ENCODE data around the gene PHB1. TPM values are rescaled to one million over a fixed set of nuclear protein-coding genes. Genes with fewer than 3 reads are reported as not detected.

Gene PHB1
- total and polyA plus RNA-seq, 2 of the 8 experiments (the other 6 are each of a cell fraction or from before 2014, with no cell fraction given), result 386 to 597 TPM

GRCh38 chr17:49381793-49382192 is 32.9 kb downstream of the PHB1 start:
- Histone ChIP-seq H4K8ac (ENCODE audit: extremely low read depth, insufficient read depth, low read length) (no peak overlapping the region), H3K23me2 (ENCODE audit: low read depth, low read length) (no peaks in the 10 kb centered on the region), H3K36me3 (ENCODE audit: control insufficient read depth in 2 of 4, insufficient read depth in 4 of 4, low read length in 3 of 4) (no peaks in the 10 kb centered on the region), H3K9ac (replicated peaks in 1 of 4; ENCODE audit: extremely low read depth in 1 of 4, low read depth in 3 of 4, low read length in 3 of 4) (no peak overlapping the region), H2BK12ac (ENCODE audit: low read depth, low read length) (no peak overlapping the region), H2AFZ (ENCODE audit: low read length) (no peak overlapping the region), H4K20me1 (replicated peaks in 1 of 2; ENCODE audit: control insufficient read depth in 1 of 2, insufficient read depth in 2 of 2, low read length in 2 of 2) (no peaks in the 10 kb centered on the region), H2BK5ac (ENCODE audit: low read depth, low read length) (no peak overlapping the region), H4K5ac (ENCODE audit: insufficient read length, low read depth, low read length) (no peak overlapping the region), H3K27ac (ENCODE audit: low read depth, low read length) (no peak overlapping the region), H3K4ac (replicated peaks; ENCODE audit: insufficient read length, low read depth, low read length) (no peak overlapping the region), H3K79me2 (ENCODE audit: control insufficient read depth in 1 of 2, insufficient read depth in 2 of 2, low read length in 2 of 2) (no peaks in the 10 kb centered on the region), H3K4me1 (replicated peaks in 1 of 4; ENCODE audit: control insufficient read depth in 3 of 4, insufficient read depth in 4 of 4, low read length in 3 of 4) (peaks cover 0 to 2% (median 1%) of the 10 kb centered on the region in 4 experiments; a peak in 3 of 7 replicates), H3K9me3 (ENCODE audit: insufficient read depth in 2 of 2, low read depth in 1 of 2, low read length in 1 of 2) (no peaks in the 10 kb centered on the region), H3K4me2 (ENCODE audit: insufficient read depth in 1 of 2, low read depth in 2 of 2, low read length in 2 of 2) (no peak overlapping the region), H3K18ac (ENCODE audit: extremely low read depth, low read length) (no peak overlapping the region), H2BK15ac (ENCODE audit: low read length) (no peak overlapping the region), H3K23ac (ENCODE audit: insufficient read length) (no peak overlapping the region), H2BK120ac (replicated peaks; ENCODE audit: low read depth, low read length) (no peak overlapping the region), H2AK5ac (ENCODE audit: low read depth, low read length) (no peak overlapping the region), H3K56ac (replicated peaks; ENCODE audit: insufficient read length, low read depth, low read length) (no peak overlapping the region), H3K4me3 (ENCODE audit: extremely low read depth in 1 of 4, insufficient read depth in 2 of 4, low read depth in 3 of 4, low read length in 4 of 4) (no peak overlapping the region), H4K91ac (replicated peaks; ENCODE audit: insufficient read length, low read length) (no peak overlapping the region), H3K27me3 (replicated peaks in 1 of 4; ENCODE audit: control insufficient read depth in 3 of 4, extremely low read depth in 1 of 4, insufficient read depth in 3 of 4, low read length in 3 of 4) (no peaks in the 10 kb centered on the region), H3K79me1 (ENCODE audit: low read depth, low read length) (no peaks in the 10 kb centered on the region), H3K14ac (ENCODE audit: insufficient read length) (no peak overlapping the region), H2BK20ac (ENCODE audit: low read length) (no peak overlapping the region)
- no peak for DNase-seq (ENCODE audit: low read depth in 1 of 2, low spot score in 2 of 2)
- TF ChIP-seq NRF1 (IDR thresholded peaks at IDR 0.05; ENCODE audit: low read depth, low read length), result no peak
- no peak for TF ChIP-seq JUND (IDR thresholded peaks at IDR 0.05; ENCODE audit: low read length)
- TF ChIP-seq POLR2A (IDR thresholded peaks at IDR 0.05; ENCODE audit: control extremely low read depth in 1 of 2, low read depth in 2 of 2, low read length in 2 of 2), result no peak
- TF ChIP-seq MAX (IDR thresholded peaks at IDR 0.05), result no peak
- no peak for TF ChIP-seq CHD2 (IDR thresholded peaks at IDR 0.05; ENCODE audit: low read length)
- no peak for TF ChIP-seq CEBPB (IDR thresholded peaks at IDR 0.05; ENCODE audit: low read depth, low read length)
- no peak for TF ChIP-seq SUZ12 (IDR thresholded peaks at IDR 0.05; ENCODE audit: low read length)
- TF ChIP-seq JUN (IDR thresholded peaks at IDR 0.05; ENCODE audit: low read depth, low read length), result no peak
- no peak for TF ChIP-seq GABPA (IDR thresholded peaks at IDR 0.05; ENCODE audit: borderline replicate concordance, insufficient read depth, low read length)
- TF ChIP-seq SP1 (IDR thresholded peaks at IDR 0.05; ENCODE audit: low read depth, low read length), result no peak
- TF ChIP-seq SP2 (IDR thresholded peaks at IDR 0.05; ENCODE audit: low read length), result no peak
- TF ChIP-seq RBBP5 (IDR thresholded peaks at IDR 0.05; ENCODE audit: borderline replicate concordance, low read depth, low read length), result no peak
- TF ChIP-seq CBX8 (IDR thresholded peaks at IDR 0.05; ENCODE audit: borderline replicate concordance, low read depth, low read length), result no peak
- no peak for TF ChIP-seq POU5F1 (IDR thresholded peaks at IDR 0.05; ENCODE audit: low read depth, low read length)
- no peak for TF ChIP-seq PHF8 (conservative IDR thresholded peaks at IDR 0.05; ENCODE audit: low read depth, low read length)
- no peak for FAIRE-seq
- POLR2A ChIA-PET (ENCODE audit: partially characterized antibody), result interaction anchor here (1.4 kb wide), 1 partner anchor 19 kb away, joined by 4 read pairs; the partner anchor contains the start of gene ZNF652
- CTCF ChIA-PET (ENCODE audit: partially characterized antibody), result interaction anchor here (0.6 to 7.5 kb wide), 6 partner anchors 11 to 175 kb away, joined by 3 to 65 read pairs (median 4); no protein-coding TSS in a partner anchor
- WGBS, 2 experiments (ENCODE audit: extremely low coverage in 1 of 2, insufficient coverage in 1 of 2, insufficient read length in 1 of 2, insufficient replicate concordance in 2 of 2, low coverage in 1 of 2, low lambda C conversion rate in 2 of 2, missing lambda C conversion rate in 1 of 2), result 94% methylated on average over 5 of the region's 5 CpGs; no CpG with 5 or more reads in 1 of the 2 experiments
